Activated T-helper 2 cell treated with anti-CD3 and anti-CD28 coated beads, Interferon-gamma antibody, Interleukin-2, Interleukin-4, amounts not matched to agents 10 μg/mL and 5 μg/mL and 100 μg/mL, durations not matched to agents 14 hours and 24 hours and 36 hours (primary cell): ENCODE measurements around the gene ENPP4. TPM values are rescaled to one million over a fixed set of nuclear protein-coding genes. Genes with fewer than 3 reads are reported as not detected.
"Not testable (repeated sequence)": the region's sequence is repeated elsewhere in the genome, so short reads cannot be mapped to it uniquely, and the experiment has no call there.

Experiments
- DNase-seq: peaks from one replicate; pipeline ENCODE4 v3.0.0; 2021; ENCODE audit warnings: low spot score
- H3K27ac Mint-ChIP-seq: one replicate; pipeline ENCODE4 v1.8.0; 2021; ENCODE audit warnings: mixed read lengths
- H3K27me3 Mint-ChIP-seq: one replicate; pipeline ENCODE4 v1.8.0; 2021; ENCODE audit warnings: low read depth, mixed read lengths
- H3K36me3 Mint-ChIP-seq: one replicate; pipeline ENCODE4 v1.8.0; 2021; ENCODE audit warnings: low read depth, mixed read lengths
- H3K4me1 Mint-ChIP-seq: one replicate; pipeline ENCODE4 v1.8.0; 2021; ENCODE audit warnings: low read depth, mixed read lengths
- H3K4me3 Mint-ChIP-seq: one replicate; pipeline ENCODE4 v1.8.0; 2021; ENCODE audit warnings: low read depth, mild to moderate bottlenecking, moderate library complexity, mixed read lengths
- H3K9me3 Mint-ChIP-seq: one replicate; pipeline ENCODE4 v1.8.0; 2021; ENCODE audit warnings: mixed read lengths
- intact Hi-C: fragments of 100-400 bp; cut with micrococcal nuclease; formaldehyde crosslinking; loops from one replicate; pipeline ENCODE4 v1.15.1; 2023
- total RNA-seq: library from RNA; stranded (reverse); gene quantifications from 2 replicates; pipeline ENCODE4 v1.2.3, GENCODE V29; 2022

ENPP4 gene
- total RNA-seq, 1 donor from 2014 or later = 5.4 TPM

- intact Hi-C loops = no loop called here
- H3K4me3 Mint-ChIP-seq = no peak overlapping the region
These were observed 25.6 kb upstream of the ENPP4 start for GRCh38 chr6:46104209-46104608.

GRCh38 chr6:46105568-46105967, 24.2 kb upstream of the ENPP4 start:
- intact Hi-C loops = no loop called here
- H3K4me3 Mint-ChIP-seq = no peak overlapping the region
- no peaks in the 10 kb centered on the region for H3K4me1 Mint-ChIP-seq
- no peak for DNase-seq
- no peaks in the 10 kb centered on the region for H3K36me3 Mint-ChIP-seq
- H3K9me3 Mint-ChIP-seq = peaks cover 3% of the 10 kb centered on the region
- no peaks in the 10 kb centered on the region for H3K27me3 Mint-ChIP-seq
- no peak overlapping the region for H3K27ac Mint-ChIP-seq

More at GRCh38 chr6:46104209-46104608, 25.6 kb upstream of the ENPP4 start:
- H3K27me3 Mint-ChIP-seq = no peaks in the 10 kb centered on the region
- H3K4me1 Mint-ChIP-seq = no peaks in the 10 kb centered on the region
- no peaks in the 10 kb centered on the region for H3K36me3 Mint-ChIP-seq
- DNase-seq = no peak
- H3K9me3 Mint-ChIP-seq = peaks cover 3% of the 10 kb centered on the region
- H3K27ac Mint-ChIP-seq = no peak overlapping the region

- Mint-ChIP-seq H3K36me3 (no peaks in the 10 kb centered on the region), H3K4me3 (no peak overlapping the region), H3K27ac (no peak overlapping the region), H3K27me3 (no peaks in the 10 kb centered on the region), H3K9me3 (peaks cover 3% of the 10 kb centered on the region), H3K4me1 (no peaks in the 10 kb centered on the region)
- intact Hi-C loops = no loop called here
- DNase-seq = no peak
These were observed 16.4 kb upstream of the ENPP4 start for GRCh38 chr6:46113370-46113769.

DNA sequence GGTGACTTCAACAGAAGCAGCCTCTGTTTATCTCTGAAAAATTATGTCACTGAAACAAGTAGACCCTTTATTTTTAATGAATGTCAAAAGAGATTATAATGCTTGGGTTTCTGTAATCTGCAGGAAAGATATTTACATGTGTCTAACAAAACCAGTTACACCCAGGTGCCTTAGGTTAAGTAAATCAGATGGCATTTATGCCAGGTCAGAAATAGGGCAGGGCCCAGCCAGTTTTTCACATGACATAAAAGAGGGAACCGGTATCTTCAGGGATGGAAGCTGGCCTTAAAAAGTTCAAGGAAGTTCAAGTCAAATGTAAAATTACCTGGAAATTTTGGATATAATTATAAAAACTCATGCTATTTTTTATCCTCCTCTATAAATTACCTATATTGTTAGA, 14.2 kb upstream of the ENPP4 start:
- intact Hi-C loops = no loop called here
- no peaks in the 10 kb centered on the region for H3K36me3 Mint-ChIP-seq
- H3K4me3 Mint-ChIP-seq = no peak overlapping the region
- H3K9me3 Mint-ChIP-seq = peaks cover 4% of the 10 kb centered on the region
- no peak for DNase-seq
- no peaks in the 10 kb centered on the region for H3K27me3 Mint-ChIP-seq
- no peak overlapping the region for H3K27ac Mint-ChIP-seq
- H3K4me1 Mint-ChIP-seq = peaks cover 3% of the 10 kb centered on the region

GRCh38 chr6:46116289-46116688, 13.5 kb upstream of the ENPP4 start:
- DNase-seq = no peak
- peaks cover 3% of the 10 kb centered on the region for H3K4me1 Mint-ChIP-seq
- no peak overlapping the region for H3K4me3 Mint-ChIP-seq
- no peaks in the 10 kb centered on the region for H3K27me3 Mint-ChIP-seq
- H3K27ac Mint-ChIP-seq = no peak overlapping the region
- H3K9me3 Mint-ChIP-seq = peaks cover 4% of the 10 kb centered on the region
- intact Hi-C loops = no loop called here
- no peaks in the 10 kb centered on the region for H3K36me3 Mint-ChIP-seq

- no peaks in the 10 kb centered on the region for H3K36me3 Mint-ChIP-seq
- intact Hi-C loops = no loop called here
- peaks cover 12% of the 10 kb centered on the region for H3K9me3 Mint-ChIP-seq
- no peak overlapping the region for H3K27ac Mint-ChIP-seq
- H3K4me3 Mint-ChIP-seq = no peak overlapping the region
- peaks cover 8% of the 10 kb centered on the region for H3K27me3 Mint-ChIP-seq
- peaks cover 3% of the 10 kb centered on the region for H3K4me1 Mint-ChIP-seq
- DNase-seq = no peak
These were observed 11.6 kb upstream of the ENPP4 start for GRCh38 chr6:46118157-46118556.

DNA sequence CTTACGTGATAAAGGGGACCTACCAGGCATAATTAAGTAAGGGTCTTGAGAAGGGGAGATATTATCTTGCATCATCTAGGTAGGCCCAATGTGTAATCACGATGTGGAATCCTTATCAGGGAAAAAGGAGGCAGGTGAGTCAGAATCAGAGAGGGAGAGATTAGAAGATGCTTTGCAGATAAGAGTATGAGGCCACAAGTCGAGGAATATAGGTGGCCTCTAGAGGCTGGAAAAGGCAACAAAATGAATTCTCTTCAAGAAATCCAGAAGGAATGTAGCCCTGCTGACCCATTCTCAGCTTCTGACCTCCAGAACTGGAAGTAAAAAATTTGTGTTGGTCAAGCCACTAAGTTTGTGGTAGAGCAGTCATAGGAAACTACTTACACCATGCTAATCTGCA, 11.0 kb upstream of the ENPP4 start:
- Mint-ChIP-seq H3K27ac (no peak overlapping the region), H3K36me3 (no peaks in the 10 kb centered on the region), H3K27me3 (peaks cover 13% of the 10 kb centered on the region), H3K4me1 (peaks cover 3% of the 10 kb centered on the region), H3K9me3 (peaks cover 12% of the 10 kb centered on the region), H3K4me3 (no peak overlapping the region)
- intact Hi-C loops = no loop called here
- DNase-seq = no peak

DNA sequence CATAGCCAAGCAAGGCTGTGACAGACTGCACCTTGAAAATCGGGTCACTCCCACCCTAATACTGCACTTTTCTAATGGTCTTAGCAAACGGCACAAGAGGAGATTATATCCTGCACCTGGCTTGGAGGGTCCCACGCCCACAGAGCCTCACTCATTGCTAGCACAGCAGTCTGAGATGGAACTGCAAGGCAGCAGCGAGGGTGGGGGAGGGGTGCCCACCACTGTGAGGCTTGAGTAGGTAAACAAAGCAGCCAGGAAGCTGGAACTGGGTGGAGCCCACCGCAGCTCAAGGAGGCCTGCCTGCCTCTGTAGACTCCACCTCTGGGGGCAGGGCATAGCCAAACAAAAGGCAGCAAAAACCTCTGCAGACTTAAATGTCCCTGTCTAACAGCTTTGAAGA, 10.1 kb upstream of the ENPP4 start:
- H3K36me3 Mint-ChIP-seq, intact Hi-C loops, H3K27ac Mint-ChIP-seq, DNase-seq, H3K4me3 Mint-ChIP-seq, H3K4me1 Mint-ChIP-seq: not testable (repeated sequence)
- H3K9me3 Mint-ChIP-seq = peaks cover 12% of the 10 kb centered on the region
- H3K27me3 Mint-ChIP-seq = peaks cover 19% of the 10 kb centered on the region

DNA sequence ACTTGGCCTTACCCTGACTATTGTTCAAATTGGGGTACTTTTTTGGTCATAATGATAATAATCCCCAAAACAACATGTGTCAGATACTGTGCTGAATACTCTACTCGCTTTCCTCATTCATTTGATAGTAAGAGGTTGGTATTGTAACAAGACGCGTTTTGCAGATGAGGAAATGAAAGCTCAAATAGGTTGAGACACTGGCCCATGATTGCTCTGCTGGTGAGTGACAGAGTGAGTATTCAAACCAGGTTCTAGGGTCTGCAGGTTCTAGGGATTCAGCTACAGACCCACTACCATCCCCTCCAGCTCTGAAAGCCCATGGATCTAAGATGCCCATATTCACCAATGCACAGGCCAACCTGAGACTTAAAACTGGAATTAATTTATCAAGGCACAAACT, 1.3 kb upstream of the ENPP4 start:
- Mint-ChIP-seq H3K27me3 (peaks cover 20% of the 10 kb centered on the region), H3K9me3 (no peaks in the 10 kb centered on the region), H3K27ac (no peak overlapping the region), H3K4me3 (peak overlapping the region; percentile 14), H3K4me1 (peaks cover 15% of the 10 kb centered on the region), H3K36me3 (peaks cover 3% of the 10 kb centered on the region)
- intact Hi-C loops = loop anchor here (2.0 to 5.0 kb wide), 3 partner anchors 38 to 118 kb away; no protein-coding TSS in a partner anchor
- DNase-seq = no peak

GRCh38 chr6:46129291-46129628, 529 bp upstream of the ENPP4 start:
- Mint-ChIP-seq H3K27me3 (peaks cover 12% of the 10 kb centered on the region), H3K4me1 (peaks cover 17% of the 10 kb centered on the region), H3K36me3 (peaks cover 3% of the 10 kb centered on the region), H3K4me3 (peak overlapping the region; percentile 90), H3K9me3 (no peaks in the 10 kb centered on the region), H3K27ac (no peak overlapping the region)
- intact Hi-C loops = loop anchor here (2.0 to 5.0 kb wide), 3 partner anchors 38 to 118 kb away; no protein-coding TSS in a partner anchor
- DNase-seq = no peak

DNA sequence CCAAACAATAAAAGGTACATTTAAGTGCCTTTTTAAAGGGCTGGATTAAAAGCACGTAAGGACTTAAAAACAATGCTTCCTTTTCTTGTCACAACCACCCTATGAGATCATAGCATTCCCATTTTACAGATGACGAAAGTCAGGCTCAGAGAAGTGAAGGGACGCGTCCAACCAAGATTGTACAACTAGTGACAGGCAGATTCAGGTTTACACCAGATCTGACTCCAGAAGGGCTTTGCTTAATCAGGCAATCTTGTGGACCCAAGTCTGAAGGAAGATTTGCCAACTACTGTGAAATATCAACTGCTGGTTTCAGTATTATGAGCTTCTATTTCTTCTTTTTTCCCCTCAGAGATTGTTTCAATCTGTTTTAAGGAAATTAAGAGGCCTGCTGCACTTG, 877 bp downstream of the ENPP4 start:
- no peaks in the 10 kb centered on the region for H3K9me3 Mint-ChIP-seq
- peaks cover 3% of the 10 kb centered on the region for H3K36me3 Mint-ChIP-seq
- DNase-seq = no peak
- peak overlapping the region; percentile 26 for H3K27ac Mint-ChIP-seq
- peak overlapping the region; percentile 90 for H3K4me3 Mint-ChIP-seq
- peaks cover 11% of the 10 kb centered on the region for H3K27me3 Mint-ChIP-seq
- H3K4me1 Mint-ChIP-seq = peaks cover 18% of the 10 kb centered on the region
- intact Hi-C loops = no loop called here

DNA sequence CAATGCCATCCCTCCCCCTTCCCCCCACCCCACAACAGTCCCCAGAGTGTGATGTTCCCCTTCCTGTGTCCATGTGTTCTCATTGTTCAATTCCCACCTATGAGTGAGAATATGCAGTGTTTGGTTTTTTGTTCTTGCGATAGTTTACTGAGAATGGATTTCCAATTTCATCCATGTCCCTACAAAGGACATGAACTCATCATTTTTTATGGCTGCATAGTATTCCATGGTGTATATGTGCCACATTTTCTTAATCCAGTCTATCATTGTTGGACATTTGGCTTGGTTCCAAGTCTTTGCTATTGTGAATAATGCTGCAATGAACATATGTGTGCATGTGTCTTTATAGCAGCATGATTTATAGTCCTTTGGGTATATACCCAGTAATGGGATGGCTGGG, 1.5 kb downstream of the ENPP4 start:
- H3K4me1 Mint-ChIP-seq = peaks cover 18% of the 10 kb centered on the region
- H3K9me3 Mint-ChIP-seq, H3K36me3 Mint-ChIP-seq, H3K4me3 Mint-ChIP-seq, DNase-seq, H3K27ac Mint-ChIP-seq, H3K27me3 Mint-ChIP-seq, intact Hi-C loops: not testable (repeated sequence)

DNA sequence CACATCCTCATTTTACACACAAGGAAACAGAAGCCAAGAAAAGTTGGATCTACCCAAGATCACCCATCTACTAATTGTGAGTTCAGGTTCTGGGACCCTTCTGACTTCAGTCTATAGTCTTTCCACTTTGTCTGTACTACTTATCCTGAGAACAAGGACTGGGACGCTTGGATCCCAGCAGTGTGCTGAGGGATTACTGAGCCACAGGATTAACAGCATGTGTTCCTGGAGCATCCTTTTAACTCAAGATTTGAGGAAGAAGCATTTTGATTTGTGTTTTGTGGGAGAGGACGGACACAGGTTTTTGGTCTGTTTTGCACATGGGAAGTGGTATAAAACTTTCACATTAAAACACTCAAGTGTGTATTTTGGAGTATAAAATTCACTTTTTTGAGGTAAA, 4.4 kb downstream of the ENPP4 start:
- intact Hi-C loops = no loop called here
- no peak for DNase-seq
- H3K27ac Mint-ChIP-seq = no peak overlapping the region

GRCh38 chr6:46135176-46135575, 5.4 kb downstream of the ENPP4 start:
- intact Hi-C loops = no loop called here
- H3K9me3 Mint-ChIP-seq = no peaks in the 10 kb centered on the region
- DNase-seq = no peak
- peaks cover 7% of the 10 kb centered on the region for H3K4me1 Mint-ChIP-seq
- H3K27me3 Mint-ChIP-seq = peaks cover 5% of the 10 kb centered on the region
- peaks cover under 1% of the 10 kb centered on the region for H3K36me3 Mint-ChIP-seq
- no peak overlapping the region for H3K27ac Mint-ChIP-seq
- H3K4me3 Mint-ChIP-seq = no peak overlapping the region

More for the DNA sequence above, 4.4 kb downstream of the ENPP4 start:
- H3K4me1 Mint-ChIP-seq = peaks cover 11% of the 10 kb centered on the region
- peaks cover 5% of the 10 kb centered on the region for H3K27me3 Mint-ChIP-seq
- no peaks in the 10 kb centered on the region for H3K9me3 Mint-ChIP-seq
- no peak overlapping the region for H3K4me3 Mint-ChIP-seq
- peaks cover 3% of the 10 kb centered on the region for H3K36me3 Mint-ChIP-seq
